ENCODE measurements around the gene MRPL49.
"Not testable (repeated sequence)": the region's sequence is repeated elsewhere in the genome, so short reads cannot be mapped to it uniquely, and the experiment has no call there.

The MRPL49 gene

DNA sequence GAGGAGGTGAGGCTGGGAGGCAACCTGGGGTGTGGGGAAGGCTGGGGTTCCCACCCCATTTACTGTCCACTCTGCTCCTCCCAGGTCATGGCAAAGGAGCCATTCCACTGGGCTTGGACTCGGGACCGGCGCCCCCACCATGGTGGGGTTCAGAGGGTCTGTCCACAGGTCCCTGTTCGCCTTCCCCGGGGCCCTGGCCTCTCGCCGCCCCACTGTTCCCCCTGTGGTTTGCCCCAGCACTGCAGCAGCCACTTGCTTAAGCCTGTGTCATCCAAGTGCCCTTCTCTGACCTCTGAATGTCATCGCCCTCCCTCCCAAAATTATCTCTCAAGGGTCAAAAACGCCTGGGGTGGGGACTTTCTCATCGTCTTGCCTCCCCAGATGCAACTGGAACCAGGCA lies 50.5 kb downstream of the MRPL49 start:
- DNase-seq = no peak

DNA sequence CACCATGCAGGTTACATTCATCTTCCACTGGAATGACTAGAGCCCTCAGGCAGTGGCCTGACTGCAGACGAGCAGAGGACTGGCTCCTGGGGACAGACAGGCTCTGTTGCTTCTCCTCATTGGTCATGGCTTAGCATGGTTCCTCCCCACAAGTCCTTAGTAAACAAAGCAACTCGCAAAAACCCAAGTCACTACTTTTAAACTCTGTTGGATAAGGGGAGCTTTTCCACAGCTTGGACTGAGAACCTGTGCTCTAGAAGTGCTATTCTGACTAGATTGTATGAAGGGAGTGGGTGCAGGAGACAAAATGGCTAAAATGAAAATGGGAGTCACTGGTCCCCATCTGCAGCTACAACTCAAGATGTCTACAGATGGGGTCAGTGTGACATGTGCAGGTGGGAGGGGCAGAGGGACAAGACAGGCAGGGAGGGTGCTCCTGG lies 52.5 kb downstream of the MRPL49 start:
- not testable (repeated sequence) for DNase-seq
